ES-I3 (cell line): ENCODE data around the gene GMCL2.

Experiments used
- H3K36me3 ChIP-seq: 2 replicates; pipeline ENCODE4 v1.6.1; 2013; ENCODE audit warnings: mild to moderate bottlenecking, low read length, control low read depth, moderate library complexity; ENCODE audit not compliant: insufficient read depth
- H3K4me1 ChIP-seq: 2 replicates; pipeline ENCODE4 v1.6.1; 2013; ENCODE audit warnings: mild to moderate bottlenecking, control low read depth, low read length; ENCODE audit not compliant: insufficient read depth
- H3K9ac ChIP-seq: 2 replicates; pipeline ENCODE4 v1.6.1; 2013; ENCODE audit warnings: low read depth, mild to moderate bottlenecking, low read length, moderate library complexity
- H3K9me3 ChIP-seq: 2 replicates; pipeline ENCODE4 v1.6.1; 2013; ENCODE audit warnings: mild to moderate bottlenecking, low read length, moderate library complexity; ENCODE audit not compliant: control insufficient read depth, insufficient read depth

The GMCL2 gene

DNA sequence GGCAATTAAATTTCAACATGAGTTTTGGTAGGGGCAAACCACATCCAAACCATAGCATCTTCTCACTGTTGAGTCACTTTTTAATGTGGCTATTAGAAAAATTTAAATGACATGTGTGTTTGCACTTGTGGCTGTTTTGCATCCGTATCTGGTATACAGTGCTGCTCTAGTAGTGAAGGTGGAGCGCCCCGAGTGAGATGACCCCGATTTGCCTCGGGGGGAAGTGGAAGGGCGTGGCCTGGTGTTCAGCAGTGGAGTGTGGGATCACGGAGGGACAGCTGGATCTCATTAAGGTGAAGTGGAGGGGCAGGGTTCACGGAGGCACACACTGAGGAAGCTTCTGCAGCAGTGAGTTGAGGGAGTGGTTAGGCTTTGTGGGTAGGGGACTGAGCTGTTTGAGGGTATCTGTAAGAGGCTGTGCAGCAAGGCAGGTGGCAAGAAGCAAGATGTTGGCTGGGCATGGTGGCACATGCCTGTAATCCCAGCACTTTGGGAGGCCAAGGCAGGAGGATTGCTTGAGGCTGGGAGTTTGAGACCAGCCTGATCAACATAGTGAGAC, 6.2 kb upstream of the GMCL2 start:
- H3K36me3 ChIP-seq: no peaks in the 10 kb centered on the region
- H3K9ac ChIP-seq: no peak overlapping the region
- no peaks in the 10 kb centered on the region for H3K9me3 ChIP-seq
- no peaks in the 10 kb centered on the region for H3K4me1 ChIP-seq

- Histone ChIP-seq H3K36me3 (no peaks in the 10 kb centered on the region), H3K9me3 (no peaks in the 10 kb centered on the region), H3K4me1 (no peaks in the 10 kb centered on the region), H3K9ac (no peak overlapping the region)
Measured at GRCh38 chr5:178192787-178193186, 5.6 kb upstream of the GMCL2 start.

DNA sequence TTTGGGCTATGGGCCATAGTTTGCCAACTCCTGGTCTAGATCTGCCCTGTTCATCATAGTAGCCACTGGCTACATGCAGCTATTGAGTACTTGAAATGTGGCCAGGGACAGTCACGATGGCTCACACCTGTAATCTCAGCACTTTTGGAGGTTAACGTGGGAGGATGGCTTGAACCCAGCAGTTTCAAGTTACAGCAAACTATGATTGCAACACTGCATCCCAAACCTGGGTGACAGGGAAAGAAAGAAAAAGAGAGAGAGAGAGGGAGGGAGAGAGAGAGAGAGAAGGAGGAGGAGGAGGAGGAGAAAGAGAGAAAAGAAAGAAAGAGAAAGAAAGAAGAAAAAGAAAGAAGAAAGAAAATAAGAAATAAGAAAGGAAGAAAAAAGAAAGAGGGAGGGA, 5.1 kb upstream of the GMCL2 start:
- no peaks in the 10 kb centered on the region for H3K4me1 ChIP-seq
- no peaks in the 10 kb centered on the region for H3K9me3 ChIP-seq
- H3K9ac ChIP-seq: no peak overlapping the region
- no peaks in the 10 kb centered on the region for H3K36me3 ChIP-seq

GRCh38 chr5:178191661-178192060, 4.5 kb upstream of the GMCL2 start:
- Histone ChIP-seq H3K36me3 (no peaks in the 10 kb centered on the region), H3K9me3 (no peaks in the 10 kb centered on the region), H3K9ac (no peak overlapping the region), H3K4me1 (no peaks in the 10 kb centered on the region)

DNA sequence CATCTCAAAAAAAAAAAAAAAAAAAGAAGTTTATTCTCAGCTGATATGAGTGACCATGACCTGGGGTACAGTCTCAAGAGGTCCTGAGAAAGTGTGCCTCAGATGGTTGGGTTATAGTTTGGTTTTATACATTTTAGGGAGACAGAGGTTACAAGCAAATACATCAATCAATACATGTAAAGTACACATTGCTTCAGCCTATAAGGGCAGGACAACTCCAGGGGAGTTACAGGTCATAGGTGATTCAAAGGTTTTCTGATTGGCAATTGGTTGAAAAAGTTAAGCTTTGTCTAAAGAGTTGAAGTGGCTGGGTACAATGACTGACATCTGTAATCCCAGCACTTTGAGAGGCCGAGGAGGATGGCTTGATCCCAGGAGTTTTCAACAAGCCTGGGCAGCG, 2.3 kb upstream of the GMCL2 start:
- H3K9ac ChIP-seq: no peak overlapping the region
- H3K9me3 ChIP-seq: no peaks in the 10 kb centered on the region
- no peaks in the 10 kb centered on the region for H3K36me3 ChIP-seq
- no peaks in the 10 kb centered on the region for H3K4me1 ChIP-seq

- no peaks in the 10 kb centered on the region for H3K36me3 ChIP-seq
- H3K9me3 ChIP-seq: peaks cover 3% of the 10 kb centered on the region; the same call in 1 of the 2 replicates
- H3K4me1 ChIP-seq: no peaks in the 10 kb centered on the region
- H3K9ac ChIP-seq: no peak overlapping the region
Measured at GRCh38 chr5:178186427-178186826, 744 bp downstream of the GMCL2 start.

- Histone ChIP-seq H3K9ac (no peak overlapping the region), H3K4me1 (peaks cover 5% of the 10 kb centered on the region; the same call in 1 of the 2 replicates), H3K9me3 (peaks cover 3% of the 10 kb centered on the region; the same call in 1 of the 2 replicates), H3K36me3 (no peaks in the 10 kb centered on the region)
Measured at GRCh38 chr5:178182158-178182876, 4.9 kb downstream of the GMCL2 start.

- Histone ChIP-seq H3K9ac (peak overlapping the region; percentile 34), H3K4me1 (peaks cover 5% of the 10 kb centered on the region; the same call in 1 of the 2 replicates), H3K9me3 (peaks cover 3% of the 10 kb centered on the region; the same call in 1 of the 2 replicates), H3K36me3 (no peaks in the 10 kb centered on the region)
Measured at GRCh38 chr5:178180141-178180863, 6.9 kb downstream of the GMCL2 start.

- Histone ChIP-seq H3K36me3 (no peaks in the 10 kb centered on the region), H3K9ac (no peak overlapping the region), H3K9me3 (peaks cover 3% of the 10 kb centered on the region; the same call in 1 of the 2 replicates), H3K4me1 (peaks cover 5% of the 10 kb centered on the region; the same call in 1 of the 2 replicates)
Measured at GRCh38 chr5:178177569-178177968, 9.6 kb downstream of the GMCL2 start.

DNA sequence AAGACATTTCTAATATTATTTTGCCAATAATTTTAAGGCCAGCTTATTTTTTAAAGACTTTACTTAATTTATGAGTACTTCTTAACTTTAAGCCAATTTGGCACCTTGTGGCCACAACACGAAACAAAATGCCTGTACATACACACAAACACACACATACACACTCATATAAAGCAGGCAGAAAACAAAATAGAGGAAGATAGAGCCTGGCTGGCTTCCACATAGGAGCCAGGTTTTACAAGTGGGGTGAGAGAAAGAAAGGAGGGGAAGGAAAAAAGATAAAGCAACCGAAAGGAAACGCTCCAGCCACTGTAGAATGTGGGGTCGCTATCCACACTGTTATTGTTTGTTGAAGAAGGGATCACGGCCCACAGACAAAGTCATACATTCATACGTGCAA, 10.4 kb downstream of the GMCL2 start:
- no peaks in the 10 kb centered on the region for H3K9me3 ChIP-seq
- H3K9ac ChIP-seq: no peak overlapping the region
- peaks cover 5% of the 10 kb centered on the region; the same call in 1 of the 2 replicates for H3K4me1 ChIP-seq
- H3K36me3 ChIP-seq: no peaks in the 10 kb centered on the region

- H3K9ac ChIP-seq: no peak overlapping the region
- no peaks in the 10 kb centered on the region for H3K36me3 ChIP-seq
- no peaks in the 10 kb centered on the region for H3K9me3 ChIP-seq
- H3K4me1 ChIP-seq: peaks cover 10% of the 10 kb centered on the region
Measured at GRCh38 chr5:178174456-178174855, 12.7 kb downstream of the GMCL2 start.

- H3K4me1 ChIP-seq: peaks cover 11% of the 10 kb centered on the region
- H3K36me3 ChIP-seq: no peaks in the 10 kb centered on the region
- no peak overlapping the region for H3K9ac ChIP-seq
- H3K9me3 ChIP-seq: no peaks in the 10 kb centered on the region
Measured at GRCh38 chr5:178170455-178170854, 16.7 kb downstream of the GMCL2 start.

- Histone ChIP-seq H3K36me3 (no peaks in the 10 kb centered on the region), H3K9ac (no peak overlapping the region; the same call in 1 of the 2 replicates), H3K4me1 (peaks cover 7% of the 10 kb centered on the region), H3K9me3 (no peaks in the 10 kb centered on the region)
Measured at GRCh38 chr5:178165581-178165980, 21.6 kb downstream of the GMCL2 start.

GRCh38 chr5:178163772-178164735, 23.1 kb downstream of the GMCL2 start:
- Histone ChIP-seq H3K9me3 (no peaks in the 10 kb centered on the region), H3K4me1 (no peaks in the 10 kb centered on the region), H3K36me3 (no peaks in the 10 kb centered on the region), H3K9ac (peak overlapping the region; percentile 24; the same call in 1 of the 2 replicates)
